ENCODE data around the gene AP5S1. TPM values are rescaled to one million over a fixed set of nuclear protein-coding genes. Genes with fewer than 3 reads are reported as not detected.
"Not testable (repeated sequence)": the region's sequence is repeated elsewhere in the genome, so short reads cannot be mapped to it uniquely, and the experiment has no call there.

AP5S1 gene
- polyA plus RNA-seq, 10 donors, result 6.8 to 10.2 (median 8.3) TPM

DNA sequence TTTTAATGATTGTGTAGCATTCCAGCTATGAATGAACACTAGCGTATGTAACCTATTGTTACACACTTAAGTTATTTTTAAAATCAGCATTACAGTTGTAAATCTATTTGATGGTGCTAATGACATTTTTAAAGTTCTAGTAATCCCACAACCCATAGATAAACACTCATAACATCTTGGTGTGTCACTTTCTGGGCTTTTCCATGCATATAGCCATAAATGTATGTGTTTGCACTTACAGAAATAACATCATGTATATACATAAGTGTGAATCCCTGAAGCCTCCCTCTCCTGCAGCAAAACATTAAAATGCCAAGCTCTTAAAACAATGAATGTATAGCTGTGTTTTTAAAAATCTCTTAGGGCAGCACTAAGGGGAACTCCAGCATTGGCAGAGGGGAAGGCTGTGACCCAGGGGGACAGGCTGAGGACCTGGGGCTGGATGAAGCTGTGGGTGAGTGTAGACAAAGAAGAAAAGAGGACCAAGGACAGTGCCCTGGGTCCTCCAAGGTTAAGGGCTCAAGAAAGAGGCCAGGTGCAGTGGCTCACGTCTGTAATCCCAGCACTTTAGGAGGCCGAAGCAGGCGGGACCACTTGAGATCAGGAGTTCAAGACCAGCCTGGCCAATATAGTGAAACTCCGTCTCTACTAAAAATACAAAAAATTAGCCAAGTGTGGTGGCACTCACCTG, 32.9 kb upstream of the AP5S1 start:
- DNase-seq, result peak in 1 of 3 donors; percentile 14

- DNase-seq, result no peak
These were observed 31.6 kb upstream of the AP5S1 start for GRCh38 chr20:3788685-3789155.

DNA sequence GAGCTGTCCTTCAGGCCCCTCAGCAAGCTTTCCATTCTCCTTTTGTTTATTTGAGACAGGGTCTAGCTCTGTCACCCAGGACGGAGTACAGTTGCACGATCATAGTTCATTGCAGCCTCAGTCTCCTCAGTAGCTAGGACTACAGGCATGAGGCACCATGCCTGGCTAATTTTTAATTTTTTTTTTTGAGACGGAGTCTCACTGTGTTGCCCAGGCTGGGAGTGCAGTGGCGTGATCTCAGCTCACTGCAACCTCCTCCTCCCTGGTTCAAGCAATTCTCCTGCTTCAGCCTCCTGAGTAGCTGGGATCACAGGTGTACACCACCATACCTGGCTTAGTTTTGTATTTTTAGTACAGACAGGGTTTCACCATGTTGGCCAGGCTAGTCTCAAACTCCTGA, 31.1 kb upstream of the AP5S1 start:
- not testable (repeated sequence) for DNase-seq

DNA sequence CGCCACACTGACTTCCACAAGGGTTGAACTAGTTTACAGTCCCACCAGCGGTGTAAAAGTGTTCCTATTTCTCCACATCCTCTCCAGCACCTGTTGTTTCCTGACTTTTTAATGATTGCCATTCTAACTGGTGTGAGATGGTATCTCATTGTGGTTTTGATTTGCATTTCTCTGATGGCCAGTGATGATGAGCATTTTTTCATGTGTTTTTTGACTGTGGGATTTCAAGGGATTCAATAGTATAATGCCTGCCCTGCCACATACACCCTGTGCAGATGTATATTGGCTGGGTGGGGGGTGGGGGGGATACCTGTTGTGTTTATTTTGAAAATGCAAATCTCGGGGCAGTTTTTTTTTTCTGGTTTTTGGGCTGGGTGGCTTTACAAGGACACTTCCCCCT, 26.2 kb upstream of the AP5S1 start:
- DNase-seq, result not testable (repeated sequence)

DNA sequence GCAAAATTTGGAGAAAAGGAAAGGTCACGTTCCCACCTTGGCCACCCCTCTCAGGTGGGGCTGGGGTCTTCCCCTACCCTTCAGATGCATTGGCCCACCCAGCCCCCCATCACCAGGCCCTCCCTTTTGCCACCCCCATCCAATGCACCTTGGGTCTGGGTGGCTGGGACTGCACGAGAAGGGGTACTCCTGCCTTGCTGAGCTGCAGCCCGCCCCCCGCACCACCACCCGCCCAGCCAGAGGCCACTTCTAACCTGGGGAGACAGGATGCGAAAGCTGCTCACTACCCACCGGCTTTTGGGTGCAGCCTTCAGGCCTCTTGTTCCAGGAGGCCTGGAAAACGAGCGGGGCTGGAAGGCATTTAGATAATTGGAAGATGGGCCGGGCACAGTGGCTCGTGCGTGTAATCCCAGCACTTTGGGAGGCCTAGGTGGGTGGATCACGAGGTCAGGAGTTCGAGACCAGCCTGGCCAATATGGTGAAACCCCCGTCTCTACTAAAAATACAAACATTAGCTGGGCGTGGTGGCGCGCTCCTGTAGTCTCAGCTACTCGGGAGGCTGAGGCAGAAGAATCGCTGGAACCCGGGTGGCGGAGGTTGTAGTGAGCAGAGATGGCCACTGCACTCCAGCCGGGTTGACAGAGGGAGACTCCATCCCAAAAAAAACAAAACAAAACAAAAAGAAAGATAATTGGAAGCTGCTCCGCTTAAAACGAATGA, 25.5 kb upstream of the AP5S1 start:
- peak in 1 of 3 donors; percentile 4 for DNase-seq

DNA sequence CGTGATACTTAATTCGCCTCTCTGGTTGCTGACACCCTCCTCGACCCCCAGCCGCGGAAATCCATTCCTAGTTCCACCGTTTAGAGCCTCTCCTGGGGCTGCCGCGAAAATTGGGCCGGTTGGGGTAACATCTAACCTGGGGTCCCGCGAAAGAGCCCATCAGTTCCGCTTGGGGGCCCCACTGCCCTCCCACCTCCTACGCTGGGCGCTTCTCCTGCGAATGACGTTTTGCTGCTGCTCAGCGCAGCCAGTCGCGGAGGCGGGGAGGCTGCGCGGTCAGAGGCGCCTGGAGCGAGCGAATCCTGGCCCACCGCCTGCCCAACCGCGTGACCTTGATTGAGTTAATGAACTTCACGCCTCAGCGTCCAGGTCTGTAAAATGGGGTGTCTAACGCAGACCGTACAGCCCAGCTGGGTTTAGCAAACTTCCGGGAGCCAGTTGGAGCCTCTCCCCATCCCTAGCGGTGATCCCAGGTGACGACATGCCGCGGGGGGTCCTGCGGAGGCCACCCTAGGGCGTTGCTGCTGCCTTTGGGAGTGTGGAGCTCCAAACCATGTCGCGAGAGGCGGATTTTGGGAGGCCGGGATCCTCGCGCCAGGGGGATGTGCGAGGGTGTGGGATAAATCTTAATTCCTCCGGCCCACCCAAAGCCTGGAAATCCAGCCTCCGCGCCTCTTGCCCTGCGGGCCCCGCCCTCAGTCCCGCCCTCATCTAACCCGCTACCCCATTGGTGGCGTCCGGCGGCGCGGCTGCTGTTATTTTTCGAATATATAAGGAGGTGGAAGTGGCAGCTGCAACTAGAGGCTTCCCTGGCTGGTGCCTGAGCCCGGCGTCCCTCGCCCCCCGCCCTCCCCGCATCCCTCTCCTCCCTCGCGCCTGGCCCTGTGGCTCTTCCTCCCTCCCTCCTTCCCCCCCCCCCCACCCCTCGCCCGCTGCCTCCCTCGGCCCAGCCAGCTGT, 24.6 kb upstream of the AP5S1 start, which contains the start of gene CDC25B:
CDC25B (plus strand) TSS at position 800 of the 958 bp plus-strand sequence. CDS start 222 bp downstream, outside the sequence.
- peak; percentile 95 to 98 (median 96) for DNase-seq

GRCh38 chr20:3796477-3797225, 23.7 kb upstream of the AP5S1 start:
- DNase-seq, result peak in 1 of 3 donors; percentile 45

- no peak for DNase-seq
These were observed 23.2 kb upstream of the AP5S1 start for GRCh38 chr20:3797226-3797545.

GRCh38 chr20:3797592-3798372, 22.6 kb upstream of the AP5S1 start:
- DNase-seq, result no peak

- no peak for DNase-seq
These were observed 22.0 kb upstream of the AP5S1 start for GRCh38 chr20:3798373-3798768.

GRCh38 chr20:3798908-3799248, 21.5 kb upstream of the AP5S1 start:
- peak in 2 of 3 donors; percentile 70 to 74 for DNase-seq

DNA sequence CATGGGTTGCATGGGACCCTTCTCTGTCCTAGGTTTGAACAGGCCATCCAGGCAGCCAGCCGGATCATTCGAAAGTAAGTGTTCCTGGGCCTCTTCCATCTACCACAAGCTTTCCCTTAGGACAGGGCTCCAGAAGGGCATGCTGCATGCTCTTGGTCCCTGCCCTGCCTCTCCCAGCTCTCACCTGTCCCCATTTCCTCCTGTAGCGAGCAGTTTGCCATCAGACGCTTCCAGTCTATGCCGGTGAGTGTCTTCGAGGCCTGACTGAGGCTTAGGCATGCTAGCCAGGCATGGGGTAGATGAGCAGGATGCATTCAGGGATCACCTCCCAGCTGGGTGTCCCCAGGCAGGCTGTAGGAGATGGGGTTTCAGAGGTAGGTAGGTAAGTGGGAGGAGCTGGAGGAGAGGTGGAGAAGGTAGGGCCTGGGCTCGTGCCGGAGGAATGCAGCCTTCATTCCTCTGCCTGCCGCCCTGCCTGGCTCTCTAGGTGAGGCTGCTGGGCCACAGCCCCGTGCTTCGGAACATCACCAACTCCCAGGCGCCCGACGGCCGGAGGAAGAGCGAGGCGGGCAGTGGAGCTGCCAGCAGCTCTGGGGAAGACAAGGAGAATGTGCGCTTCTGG, 20.0 kb upstream of the AP5S1 start:
- no peak for DNase-seq

GRCh38 chr20:3800878-3801260, 19.5 kb upstream of the AP5S1 start:
- no peak for DNase-seq

GRCh38 chr20:3801299-3801698, 19.0 kb upstream of the AP5S1 start:
- no peak for DNase-seq

- no peak for DNase-seq
These were observed 18.5 kb upstream of the AP5S1 start for GRCh38 chr20:3801846-3802245.

GRCh38 chr20:3802524-3803239, 17.7 kb upstream of the AP5S1 start:
- DNase-seq, result no peak

DNA sequence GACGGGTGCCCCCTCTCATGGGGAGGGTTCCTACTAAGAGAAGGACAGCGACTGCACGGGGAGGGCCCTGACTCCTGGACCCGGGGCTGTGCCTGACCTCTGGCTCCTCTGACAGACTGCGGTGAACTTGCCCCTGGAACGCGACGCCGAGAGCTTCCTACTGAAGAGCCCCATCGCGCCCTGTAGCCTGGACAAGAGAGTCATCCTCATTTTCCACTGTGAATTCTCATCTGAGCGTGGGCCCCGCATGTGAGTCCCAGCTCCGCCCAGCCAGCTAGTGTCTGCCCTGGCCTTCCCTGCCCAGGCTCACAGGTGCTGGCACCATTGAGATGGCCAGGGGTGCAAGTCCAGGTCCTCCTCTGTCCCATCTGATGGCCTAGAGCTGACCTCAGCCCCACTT, 17.1 kb upstream of the AP5S1 start:
- DNase-seq, result no peak

GRCh38 chr20:3803854-3804253, 16.5 kb upstream of the AP5S1 start:
- no peak for DNase-seq

DNA sequence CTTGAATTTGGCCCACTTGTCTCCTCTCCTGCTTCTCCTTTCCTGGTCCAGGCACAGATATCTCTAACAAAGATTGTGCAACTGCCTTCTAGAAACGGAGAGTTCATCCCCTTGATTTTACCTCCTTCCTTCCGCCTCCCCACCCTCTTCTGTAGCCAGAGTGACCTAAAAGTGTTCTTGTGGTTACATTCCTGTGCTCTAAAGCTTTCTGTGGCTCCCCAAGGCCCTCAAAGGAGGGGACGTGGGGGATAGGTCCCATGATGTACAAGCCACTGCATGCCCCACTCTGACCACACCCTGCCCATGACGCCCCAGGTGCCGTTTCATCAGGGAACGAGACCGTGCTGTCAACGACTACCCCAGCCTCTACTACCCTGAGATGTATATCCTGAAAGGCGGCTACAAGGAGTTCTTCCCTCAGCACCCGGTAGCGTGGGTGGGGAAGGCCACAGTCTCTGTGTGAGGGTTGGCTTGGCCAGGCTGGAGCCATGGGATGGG, 16.0 kb upstream of the AP5S1 start:
- DNase-seq, result no peak
